HL-60 (cell line): ENCODE data around the gene ASB8.

Experiments
- GABPA ChIP-seq: IDR thresholded peaks from 2 replicates; pipeline ENCODE4 v1.6.1; 2012; ENCODE audit warnings: low read depth
- POLR2AphosphoS5 ChIP-seq: IDR thresholded peaks from 2 replicates; pipeline ENCODE4 v1.6.1; 2012; ENCODE audit warnings: low read depth
- TF ChIP-seq, protein P1 (sequence below): IDR thresholded peaks from one replicate; pipeline ENCODE4 v1.5.1; 2011; ENCODE audit warnings: low read length, control low read depth, inconsistent platforms; ENCODE audit not compliant: insufficient read depth
- TF ChIP-seq, protein P2 (sequence below): IDR thresholded peaks from 2 replicates; pipeline ENCODE4 v1.6.1; 2012; ENCODE audit warnings: low read depth; ENCODE audit not compliant: insufficient replicate concordance

DNA sequence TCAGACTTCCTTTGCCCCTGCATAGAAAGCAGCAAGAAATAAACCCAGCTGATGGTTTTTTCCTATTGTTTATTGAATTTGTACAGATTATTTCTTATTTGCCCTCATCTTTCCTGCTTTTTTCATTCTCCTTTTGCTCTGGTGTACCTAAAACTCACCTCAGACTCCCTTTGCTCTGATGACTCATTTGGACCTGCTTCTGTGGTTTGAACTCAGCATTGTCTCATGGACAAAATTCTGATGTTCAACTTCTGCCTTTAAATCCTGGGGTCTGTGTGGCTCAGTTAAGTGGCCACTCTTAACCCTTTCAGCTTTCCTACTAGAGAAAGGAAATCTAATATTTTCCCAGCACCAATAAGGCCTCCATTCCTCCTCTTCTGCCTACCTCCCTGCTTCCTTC, 47.9 kb downstream of the ASB8 start:
- TF ChIP-seq, protein P1, sequence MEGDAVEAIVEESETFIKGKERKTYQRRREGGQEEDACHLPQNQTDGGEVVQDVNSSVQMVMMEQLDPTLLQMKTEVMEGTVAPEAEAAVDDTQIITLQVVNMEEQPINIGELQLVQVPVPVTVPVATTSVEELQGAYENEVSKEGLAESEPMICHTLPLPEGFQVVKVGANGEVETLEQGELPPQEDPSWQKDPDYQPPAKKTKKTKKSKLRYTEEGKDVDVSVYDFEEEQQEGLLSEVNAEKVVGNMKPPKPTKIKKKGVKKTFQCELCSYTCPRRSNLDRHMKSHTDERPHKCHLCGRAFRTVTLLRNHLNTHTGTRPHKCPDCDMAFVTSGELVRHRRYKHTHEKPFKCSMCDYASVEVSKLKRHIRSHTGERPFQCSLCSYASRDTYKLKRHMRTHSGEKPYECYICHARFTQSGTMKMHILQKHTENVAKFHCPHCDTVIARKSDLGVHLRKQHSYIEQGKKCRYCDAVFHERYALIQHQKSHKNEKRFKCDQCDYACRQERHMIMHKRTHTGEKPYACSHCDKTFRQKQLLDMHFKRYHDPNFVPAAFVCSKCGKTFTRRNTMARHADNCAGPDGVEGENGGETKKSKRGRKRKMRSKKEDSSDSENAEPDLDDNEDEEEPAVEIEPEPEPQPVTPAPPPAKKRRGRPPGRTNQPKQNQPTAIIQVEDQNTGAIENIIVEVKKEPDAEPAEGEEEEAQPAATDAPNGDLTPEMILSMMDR: no peak
- TF ChIP-seq POLR2AphosphoS5 (no peak), GABPA (no peak)
- TF ChIP-seq, protein P2, sequence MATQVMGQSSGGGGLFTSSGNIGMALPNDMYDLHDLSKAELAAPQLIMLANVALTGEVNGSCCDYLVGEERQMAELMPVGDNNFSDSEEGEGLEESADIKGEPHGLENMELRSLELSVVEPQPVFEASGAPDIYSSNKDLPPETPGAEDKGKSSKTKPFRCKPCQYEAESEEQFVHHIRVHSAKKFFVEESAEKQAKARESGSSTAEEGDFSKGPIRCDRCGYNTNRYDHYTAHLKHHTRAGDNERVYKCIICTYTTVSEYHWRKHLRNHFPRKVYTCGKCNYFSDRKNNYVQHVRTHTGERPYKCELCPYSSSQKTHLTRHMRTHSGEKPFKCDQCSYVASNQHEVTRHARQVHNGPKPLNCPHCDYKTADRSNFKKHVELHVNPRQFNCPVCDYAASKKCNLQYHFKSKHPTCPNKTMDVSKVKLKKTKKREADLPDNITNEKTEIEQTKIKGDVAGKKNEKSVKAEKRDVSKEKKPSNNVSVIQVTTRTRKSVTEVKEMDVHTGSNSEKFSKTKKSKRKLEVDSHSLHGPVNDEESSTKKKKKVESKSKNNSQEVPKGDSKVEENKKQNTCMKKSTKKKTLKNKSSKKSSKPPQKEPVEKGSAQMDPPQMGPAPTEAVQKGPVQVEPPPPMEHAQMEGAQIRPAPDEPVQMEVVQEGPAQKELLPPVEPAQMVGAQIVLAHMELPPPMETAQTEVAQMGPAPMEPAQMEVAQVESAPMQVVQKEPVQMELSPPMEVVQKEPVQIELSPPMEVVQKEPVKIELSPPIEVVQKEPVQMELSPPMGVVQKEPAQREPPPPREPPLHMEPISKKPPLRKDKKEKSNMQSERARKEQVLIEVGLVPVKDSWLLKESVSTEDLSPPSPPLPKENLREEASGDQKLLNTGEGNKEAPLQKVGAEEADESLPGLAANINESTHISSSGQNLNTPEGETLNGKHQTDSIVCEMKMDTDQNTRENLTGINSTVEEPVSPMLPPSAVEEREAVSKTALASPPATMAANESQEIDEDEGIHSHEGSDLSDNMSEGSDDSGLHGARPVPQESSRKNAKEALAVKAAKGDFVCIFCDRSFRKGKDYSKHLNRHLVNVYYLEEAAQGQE: no peak
